ENCODE results near the gene CORO6.
A peak's percentile ranks its signal among the peaks of the same experiment; 100 is the strongest.

The CORO6 gene

GRCh38 chr17:29579866-29580771, 42.6 kb downstream of the CORO6 start:
- DNase-seq = peak in 49 of 51 donors; percentile 32 to 94 (median 77)

- DNase-seq = no peak
These were observed 43.9 kb downstream of the CORO6 start for GRCh38 chr17:29578626-29579485.

GRCh38 chr17:29577385-29578211, 45.1 kb downstream of the CORO6 start:
- DNase-seq = peak in 38 of 51 donors; percentile 31 to 85 (median 65)

GRCh38 chr17:29577001-29577370, 45.7 kb downstream of the CORO6 start:
- DNase-seq = no peak

- no peak for DNase-seq
These were observed 46.3 kb downstream of the CORO6 start for GRCh38 chr17:29576214-29577000.

- DNase-seq = no peak
These were observed 47.0 kb downstream of the CORO6 start for GRCh38 chr17:29575511-29576213.

- no peak for DNase-seq
These were observed 47.8 kb downstream of the CORO6 start for GRCh38 chr17:29574732-29575510.

- DNase-seq = no peak
These were observed 48.6 kb downstream of the CORO6 start for GRCh38 chr17:29573871-29574731.

- no peak for DNase-seq
These were observed 49.2 kb downstream of the CORO6 start for GRCh38 chr17:29573558-29573869.

GRCh38 chr17:29572691-29573557, 49.8 kb downstream of the CORO6 start:
- peak in 28 of 51 donors; percentile 28 to 76 (median 50) for DNase-seq

- DNase-seq = peak in 1 of 51 donors; percentile 34
These were observed 50.6 kb downstream of the CORO6 start for GRCh38 chr17:29571883-29572681.

- no peak for DNase-seq
These were observed 51.2 kb downstream of the CORO6 start for GRCh38 chr17:29571486-29571882.

- DNase-seq = no peak
These were observed 52.2 kb downstream of the CORO6 start for GRCh38 chr17:29570521-29570920.

- peak in 1 of 51 donors; percentile 55 for DNase-seq
These were observed 53.3 kb downstream of the CORO6 start for GRCh38 chr17:29569245-29569950.
